K562 (cell line): ENCODE measurements around the gene KIAA0825. TPM values are rescaled to one million over a fixed set of nuclear protein-coding genes. Genes with fewer than 3 reads are reported as not detected.

Source experiments
- ATAC-seq: fragments of 200-7000 bp; cut with Tn5 transposase; 3 replicates; pipeline ENCODE4 v1.9.1; 2020; ENCODE audit warnings: moderate library complexity
- BruUV-seq: library from RNA; stranded (reverse); fragments of 400-500 nt; replicated peaks from 2 replicates; lab custom pipeline; 2021; lab: Mats Ljungman, UMichigan
- CTCF ChIA-PET: fragments of 300-600 bp; formaldehyde crosslinking; extraction: SDS; loops from one replicate; lab custom pipeline; 2021; ENCODE audit warnings: low intra/inter-chr PET ratio; lab: Yijun Ruan, JAX
- POLR2A ChIA-PET: fragments of 300-600, 350-650 bp; sonication (Branson Sonifier 250); formaldehyde crosslinking; extraction: SDS; loops from one replicate; lab custom pipeline; 2021; ENCODE audit warnings: antibody characterized with exemption, inconsistent platforms; lab: Yijun Ruan, JAX
- DNase-seq, 4 experiments: peaks; one replicate each; pipeline versions ENCODE4 v3.0.0 to v3.0.0-alpha.2; 2011 to 2018; ENCODE audit warnings: low spot score in 3 of 4, mixed read lengths in 3 of 4; ENCODE audit errors: extremely low read depth in 1 of 4
- FAIRE-seq: peaks from 2 replicates; lab custom pipeline; 2011; peaks lifted over from hg19 to GRCh38; lab: Jason Lieb, UNC
- H2AFZ ChIP-seq: 2 replicates; pipeline ENCODE4 v1.6.0; 2011; ENCODE audit warnings: low read depth, low read length, control low read depth, inconsistent platforms
- H3K27ac ChIP-seq: fragments of 200-600 bp; 3 replicates; pipeline ENCODE4 v1.8.0; 2011; ENCODE audit warnings: low read depth, mild to moderate bottlenecking, control low read depth, inconsistent platforms, low read length, moderate library complexity, mixed read lengths; ENCODE audit errors: extremely low read depth
- H3K27me3 ChIP-seq, 2 experiments: fragments of 300-600 bp in 1 of 2; 2 replicates in 1 of 2; 3 replicates in 1 of 2; pipeline versions ENCODE4 v1.6.0 to v1.8.0; 2011; ENCODE audit warnings: inconsistent platforms in 2 of 2, low read length in 2 of 2, mild to moderate bottlenecking in 1 of 2, mixed read lengths in 1 of 2, moderate library complexity in 1 of 2; ENCODE audit not compliant: control insufficient read depth in 2 of 2, insufficient read depth in 2 of 2
- H3K36me3 ChIP-seq: fragments of 300-600 bp; 3 replicates; pipeline ENCODE4 v1.8.0; 2011; ENCODE audit warnings: mild to moderate bottlenecking, low read length, inconsistent platforms; ENCODE audit not compliant: control insufficient read depth, insufficient read depth
- H3K4me1 ChIP-seq, 2 experiments: fragments of 200-600 bp in 1 of 2; replicated peaks in 1 of 2; 2 replicates in 1 of 2; 3 replicates in 1 of 2; pipeline versions ENCODE4 v1.5.1 to v1.8.0; 2011; ENCODE audit warnings: inconsistent platforms in 2 of 2, low read length in 2 of 2, mild to moderate bottlenecking in 1 of 2, mixed read lengths in 1 of 2, moderate library complexity in 1 of 2; ENCODE audit not compliant: control insufficient read depth in 2 of 2, insufficient read depth in 2 of 2
- H3K4me2 ChIP-seq: 2 replicates; pipeline ENCODE4 v1.6.1; 2011; ENCODE audit warnings: low read length, control low read depth, inconsistent platforms, mixed read lengths; ENCODE audit not compliant: insufficient read depth
- H3K4me3 ChIP-seq: fragments of 200-600 bp; sonication (generic), shearing (Covaris generic); 2 replicates; pipeline ENCODE4 v1.5.1; 2016; ENCODE audit warnings: control low read depth, inconsistent platforms
- H3K79me2 ChIP-seq: fragments of 200-600 bp; 3 replicates; pipeline ENCODE4 v1.8.0; 2011; ENCODE audit warnings: low read length, inconsistent platforms; ENCODE audit not compliant: control insufficient read depth, insufficient read depth
- H3K9ac ChIP-seq, 2 experiments: 2 replicates each; pipeline versions ENCODE4 v1.6.0 to v1.6.1; 2011; ENCODE audit warnings: low read depth in 2 of 2, low read length in 2 of 2, control low read depth in 1 of 2, inconsistent platforms in 1 of 2, mild to moderate bottlenecking in 1 of 2, mixed read lengths in 1 of 2; ENCODE audit not compliant: insufficient read depth in 1 of 2
- H3K9me1 ChIP-seq: one replicate; pipeline ENCODE4 v1.6.0; 2011; ENCODE audit warnings: inconsistent platforms, mild to moderate bottlenecking, low read length, moderate library complexity; ENCODE audit not compliant: control insufficient read depth, insufficient read depth
- H3K9me3 ChIP-seq: replicated peaks from 2 replicates; pipeline ENCODE4 v1.5.1; 2011; ENCODE audit warnings: low read depth, low read length, inconsistent platforms; ENCODE audit not compliant: control insufficient read depth, insufficient read depth
- H4K20me1 ChIP-seq: replicated peaks from 2 replicates; pipeline ENCODE4 v1.6.1; 2011; ENCODE audit warnings: low read length, inconsistent platforms, mixed read lengths; ENCODE audit not compliant: control insufficient read depth, insufficient read depth
- E2F4 ChIP-seq: sonication (generic); formaldehyde crosslinking; IDR thresholded peaks from 2 replicates; pipeline ENCODE4 v1.8.0; 2022; ENCODE audit warnings: mild to moderate bottlenecking, low read depth, missing genetic modification reagents
- E4F1 ChIP-seq: fragments of 250-450 bp; sonication (Bioruptor Pico); IDR thresholded peaks from 2 replicates; pipeline ENCODE4 v1.5.0; 2021; ENCODE audit warnings: mild to moderate bottlenecking, borderline replicate concordance
- ERF ChIP-seq: fragments of 450-650 bp; formaldehyde crosslinking; IDR thresholded peaks from 2 replicates; pipeline ENCODE4 v1.4.0; 2020; ENCODE audit warnings: mild to moderate bottlenecking, mixed read lengths
- MEIS2 ChIP-seq: fragments of 450-650 bp; IDR thresholded peaks from 2 replicates; pipeline ENCODE4 v1.6.1; 2014; ENCODE audit warnings: mild to moderate bottlenecking; ENCODE audit not compliant: partially characterized antibody
- RB1 ChIP-seq: fragments of 450-650 bp; IDR thresholded peaks from 2 replicates; pipeline ENCODE4 v1.6.1; 2017; ENCODE audit warnings: low read depth, mild to moderate bottlenecking
- RBM17 ChIP-seq: fragments of 200-400 bp; formaldehyde crosslinking; IDR thresholded peaks from 2 replicates; pipeline ENCODE4 v1.6.1; 2017; ENCODE audit warnings: low read depth, mild to moderate bottlenecking, low read length, borderline replicate concordance
- ZNF707 ChIP-seq: fragments of 250-450 bp; sonication (Bioruptor Pico); conservative IDR thresholded peaks from 2 replicates; pipeline ENCODE4 v1.8.0; 2022; ENCODE audit warnings: inconsistent platforms, mild to moderate bottlenecking, moderate library complexity
- ZNF778 ChIP-seq: fragments of 450-650 bp; formaldehyde crosslinking; IDR thresholded peaks from 2 replicates; pipeline ENCODE4 v1.4.0; 2020; ENCODE audit warnings: mild to moderate bottlenecking, moderate library complexity
- WGBS: fragments of 100-300 bp; shearing (Covaris generic); methylation state at CpG from one replicate; pipeline ENCODE4 v1.1.6; 2016; ENCODE audit warnings: low coverage, mixed read lengths; ENCODE audit not compliant: insufficient coverage; ENCODE audit errors: missing lambda C conversion rate; 5-methylcytosine and 5-hydroxymethylcytosine counted together
- in situ Hi-C: fragments of 300-500 bp; cut with MboI; formaldehyde crosslinking; loops from 4 replicates; pipeline ENCODE4 v1.15.0; 2018; ENCODE audit warnings: inconsistent platforms, mixed read lengths
- intact Hi-C: fragments of 100-400 bp; cut with micrococcal nuclease; formaldehyde crosslinking; loops from 2 replicates; pipeline ENCODE4 v1.14.2; 2022
- polyA plus RNA-seq, 8 experiments: library from polyadenylated mRNA; depleted of rRNA in 4 of 8; stranded (reverse) in 5 of 8; unstranded in 3 of 8; fragments of >200 nt; fragmentation: Nextera tagmentation in 2 of 8; fragmentation: Illumina TruSeq in 1 of 8; extraction: Ambion mirVana in 2 of 8; extraction: Trizol in 1 of 8; gene quantifications; 2 replicates each; pipeline versions ENCODE4 v1.2.1 to v1.2.3, GENCODE V29; 2011 to 2014; ENCODE audit warnings: inconsistent platforms in 1 of 8, missing spikeins in 1 of 8
- total RNA-seq, 7 experiments: library from RNA; depleted of rRNA in 6 of 7; stranded (reverse); fragments of >200 nt in 6 of 7; fragmentation: Illumina TruSeq in 2 of 7; extraction: Trizol in 2 of 7; gene quantifications; 2 replicates each; pipeline versions ENCODE4 v1.2.1 to v1.2.3, GENCODE V29; 2011 to 2021; ENCODE audit warnings: low replicate concordance in 1 of 7
- TF ChIP-seq, protein P1 (sequence below): fragments of 200-800 bp; sonication (Bioruptor generic); IDR thresholded peaks from 2 replicates; pipeline ENCODE4 v1.6.1; 2016; ENCODE audit warnings: missing genetic modification characterization, missing compliant biosample characterization
- TF ChIP-seq, protein P2 (sequence below): fragments of 250-450 bp; sonication (Bioruptor Pico); IDR thresholded peaks from 2 replicates; pipeline ENCODE4 v1.9.0; 2021; ENCODE audit warnings: mild to moderate bottlenecking, inconsistent platforms

KIAA0825 gene
- total and polyA plus RNA-seq, 9 of the 15 experiments (the other 6 are each of a cell fraction or from before 2014, with no cell fraction given), result 0.05 to 0.36 (median 0.16) TPM; not detected in 1

GRCh38 chr5:94285984-94286383, 332.4 kb downstream of the KIAA0825 start (continued):
- TF ChIP-seq, protein P1, sequence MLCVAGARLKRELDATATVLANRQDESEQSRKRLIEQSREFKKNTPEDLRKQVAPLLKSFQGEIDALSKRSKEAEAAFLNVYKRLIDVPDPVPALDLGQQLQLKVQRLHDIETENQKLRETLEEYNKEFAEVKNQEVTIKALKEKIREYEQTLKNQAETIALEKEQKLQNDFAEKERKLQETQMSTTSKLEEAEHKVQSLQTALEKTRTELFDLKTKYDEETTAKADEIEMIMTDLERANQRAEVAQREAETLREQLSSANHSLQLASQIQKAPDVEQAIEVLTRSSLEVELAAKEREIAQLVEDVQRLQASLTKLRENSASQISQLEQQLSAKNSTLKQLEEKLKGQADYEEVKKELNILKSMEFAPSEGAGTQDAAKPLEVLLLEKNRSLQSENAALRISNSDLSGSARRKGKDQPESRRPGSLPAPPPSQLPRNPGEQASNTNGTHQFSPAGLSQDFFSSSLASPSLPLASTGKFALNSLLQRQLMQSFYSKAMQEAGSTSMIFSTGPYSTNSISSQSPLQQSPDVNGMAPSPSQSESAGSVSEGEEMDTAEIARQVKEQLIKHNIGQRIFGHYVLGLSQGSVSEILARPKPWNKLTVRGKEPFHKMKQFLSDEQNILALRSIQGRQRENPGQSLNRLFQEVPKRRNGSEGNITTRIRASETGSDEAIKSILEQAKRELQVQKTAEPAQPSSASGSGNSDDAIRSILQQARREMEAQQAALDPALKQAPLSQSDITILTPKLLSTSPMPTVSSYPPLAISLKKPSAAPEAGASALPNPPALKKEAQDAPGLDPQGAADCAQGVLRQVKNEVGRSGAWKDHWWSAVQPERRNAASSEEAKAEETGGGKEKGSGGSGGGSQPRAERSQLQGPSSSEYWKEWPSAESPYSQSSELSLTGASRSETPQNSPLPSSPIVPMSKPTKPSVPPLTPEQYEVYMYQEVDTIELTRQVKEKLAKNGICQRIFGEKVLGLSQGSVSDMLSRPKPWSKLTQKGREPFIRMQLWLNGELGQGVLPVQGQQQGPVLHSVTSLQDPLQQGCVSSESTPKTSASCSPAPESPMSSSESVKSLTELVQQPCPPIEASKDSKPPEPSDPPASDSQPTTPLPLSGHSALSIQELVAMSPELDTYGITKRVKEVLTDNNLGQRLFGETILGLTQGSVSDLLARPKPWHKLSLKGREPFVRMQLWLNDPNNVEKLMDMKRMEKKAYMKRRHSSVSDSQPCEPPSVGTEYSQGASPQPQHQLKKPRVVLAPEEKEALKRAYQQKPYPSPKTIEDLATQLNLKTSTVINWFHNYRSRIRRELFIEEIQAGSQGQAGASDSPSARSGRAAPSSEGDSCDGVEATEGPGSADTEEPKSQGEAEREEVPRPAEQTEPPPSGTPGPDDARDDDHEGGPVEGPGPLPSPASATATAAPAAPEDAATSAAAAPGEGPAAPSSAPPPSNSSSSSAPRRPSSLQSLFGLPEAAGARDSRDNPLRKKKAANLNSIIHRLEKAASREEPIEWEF (CRISPR knock-in tag), result no peak
- TF ChIP-seq E2F4 (CRISPR knock-in tag), result no peak
- no peak for TF ChIP-seq ERF (CRISPR knock-in tag)

DNA sequence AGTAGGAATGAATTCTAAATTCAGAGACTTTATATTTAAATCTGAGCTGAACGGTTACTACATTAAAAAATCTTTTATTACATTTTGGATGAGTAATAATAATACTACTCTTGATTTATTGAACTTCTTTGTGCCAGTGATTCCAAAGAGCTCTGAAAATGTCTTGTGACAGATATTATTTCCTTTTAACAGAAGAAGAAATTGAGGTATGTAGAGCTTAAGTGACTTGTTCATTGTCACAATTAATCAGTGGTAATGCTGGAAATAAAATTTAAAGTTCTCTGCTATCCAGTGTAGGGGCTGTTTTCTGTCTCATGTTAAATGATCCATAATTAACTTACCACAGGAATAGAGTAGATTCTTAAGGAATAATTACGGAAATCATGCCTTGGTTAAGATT, 335.3 kb downstream of the KIAA0825 start:
- H3K9me3 ChIP-seq, result no peaks in the 10 kb centered on the region
- TF ChIP-seq RB1 (no peak), ZNF707 (CRISPR knock-in tag) (no peak), RBM17 (no peak), MEIS2 (no peak), ZNF778 (CRISPR knock-in tag) (no peak), E4F1 (CRISPR knock-in tag) (no peak)
- TF ChIP-seq, protein P2, sequence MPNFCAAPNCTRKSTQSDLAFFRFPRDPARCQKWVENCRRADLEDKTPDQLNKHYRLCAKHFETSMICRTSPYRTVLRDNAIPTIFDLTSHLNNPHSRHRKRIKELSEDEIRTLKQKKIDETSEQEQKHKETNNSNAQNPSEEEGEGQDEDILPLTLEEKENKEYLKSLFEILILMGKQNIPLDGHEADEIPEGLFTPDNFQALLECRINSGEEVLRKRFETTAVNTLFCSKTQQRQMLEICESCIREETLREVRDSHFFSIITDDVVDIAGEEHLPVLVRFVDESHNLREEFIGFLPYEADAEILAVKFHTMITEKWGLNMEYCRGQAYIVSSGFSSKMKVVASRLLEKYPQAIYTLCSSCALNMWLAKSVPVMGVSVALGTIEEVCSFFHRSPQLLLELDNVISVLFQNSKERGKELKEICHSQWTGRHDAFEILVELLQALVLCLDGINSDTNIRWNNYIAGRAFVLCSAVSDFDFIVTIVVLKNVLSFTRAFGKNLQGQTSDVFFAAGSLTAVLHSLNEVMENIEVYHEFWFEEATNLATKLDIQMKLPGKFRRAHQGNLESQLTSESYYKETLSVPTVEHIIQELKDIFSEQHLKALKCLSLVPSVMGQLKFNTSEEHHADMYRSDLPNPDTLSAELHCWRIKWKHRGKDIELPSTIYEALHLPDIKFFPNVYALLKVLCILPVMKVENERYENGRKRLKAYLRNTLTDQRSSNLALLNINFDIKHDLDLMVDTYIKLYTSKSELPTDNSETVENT (CRISPR knock-in tag), result no peak

More for the DNA sequence above, 335.3 kb downstream of the KIAA0825 start:
- WGBS, result 3% methylated on average over 2 of the region's 2 CpGs
- DNase-seq (no peak), FAIRE-seq (no peak), ATAC-seq (no peak)
- H3K79me2 ChIP-seq, result no peaks in the 10 kb centered on the region
- no peaks in the 10 kb centered on the region for H3K27me3 ChIP-seq
- no peak overlapping the region for H3K4me3 ChIP-seq
- H2AFZ ChIP-seq, result no peak overlapping the region
- intact Hi-C loops (no loop called here), in situ Hi-C loops (no loop called here)
- ChIA-PET CTCF (no interaction called here), POLR2A (no interaction called here)
- no peaks in the 10 kb centered on the region for H3K4me1 ChIP-seq
- H3K9ac ChIP-seq, result no peak overlapping the region
- no peaks in the 10 kb centered on the region for H4K20me1 ChIP-seq
- no peaks in the 10 kb centered on the region for H3K36me3 ChIP-seq
- no peak overlapping the region for H3K27ac ChIP-seq
- H3K9me1 ChIP-seq, result no peaks in the 10 kb centered on the region
- no peak overlapping the region for H3K4me2 ChIP-seq
- BruUV-seq, result no TSS peak
